ENCODE measurements around the gene ZNHIT1. TPM values are rescaled to one million over a fixed set of nuclear protein-coding genes. Genes with fewer than 3 reads are reported as not detected.
"Not testable (repeated sequence)": the region's sequence is repeated elsewhere in the genome, so short reads cannot be mapped to it uniquely, and the experiment has no call there.

Gene ZNHIT1
- total RNA-seq, 1 donor, result 75.6 TPM

GRCh38 chr7:101200862-101201599, 16.9 kb upstream of the ZNHIT1 start, which contains the start of gene MOGAT3:
MOGAT3 (minus strand) TSS chr7:101201036; CDS start chr7:101200854, 182 bp downstream.
- H3K4me3 ChIP-seq (ENCODE audit: low read depth, low read length), result no peak within 1 kb of the TSS
- no peak for TF ChIP-seq CTCF (IDR thresholded peaks at IDR 0.05; ENCODE audit: insufficient read depth, low read depth, low read length)
- no peak for DNase-seq (ENCODE audit: low read depth)

- peak; percentile 7 for DNase-seq (ENCODE audit: low read depth)
- no peak overlapping the region for H3K4me3 ChIP-seq (ENCODE audit: low read depth, low read length)
Observed at GRCh38 chr7:101201695-101202602, 16.0 kb upstream of the ZNHIT1 start.

GRCh38 chr7:101202603-101202918, 15.4 kb upstream of the ZNHIT1 start:
- no peak for DNase-seq (ENCODE audit: low read depth)
- no peak overlapping the region for H3K4me3 ChIP-seq (ENCODE audit: low read depth, low read length)
- no peak for TF ChIP-seq CTCF (IDR thresholded peaks at IDR 0.05; ENCODE audit: insufficient read depth, low read depth, low read length)

More at GRCh38 chr7:101201695-101202602, 16.0 kb upstream of the ZNHIT1 start:
- TF ChIP-seq CTCF (IDR thresholded peaks at IDR 0.05; ENCODE audit: insufficient read depth, low read depth, low read length), result no peak

GRCh38 chr7:101203740-101204738, 13.9 kb upstream of the ZNHIT1 start:
- peak; percentile 44 for DNase-seq (ENCODE audit: low read depth)
- H3K4me3 ChIP-seq (ENCODE audit: low read depth, low read length), result not testable (repeated sequence)

- no peak overlapping the region for H3K4me3 ChIP-seq (ENCODE audit: low read depth, low read length)
- TF ChIP-seq CTCF (IDR thresholded peaks at IDR 0.05; ENCODE audit: insufficient read depth, low read depth, low read length), result no peak
- DNase-seq (ENCODE audit: low read depth), result no peak
Observed at GRCh38 chr7:101205901-101206664, 11.9 kb upstream of the ZNHIT1 start.

GRCh38 chr7:101206665-101207042, 11.3 kb upstream of the ZNHIT1 start:
- H3K4me3 ChIP-seq (ENCODE audit: low read depth, low read length), result no peak overlapping the region
- no peak for DNase-seq (ENCODE audit: low read depth)
- TF ChIP-seq CTCF (IDR thresholded peaks at IDR 0.05; ENCODE audit: insufficient read depth, low read depth, low read length), result no peak
